ENCODE results near the gene EEF1AKMT1. TPM values are rescaled to one million over a fixed set of nuclear protein-coding genes. Genes with fewer than 3 reads are reported as not detected.

The EEF1AKMT1 gene
- total RNA-seq, 2 donors from 2014 or later = 7.6 to 8.1 TPM

DNA sequence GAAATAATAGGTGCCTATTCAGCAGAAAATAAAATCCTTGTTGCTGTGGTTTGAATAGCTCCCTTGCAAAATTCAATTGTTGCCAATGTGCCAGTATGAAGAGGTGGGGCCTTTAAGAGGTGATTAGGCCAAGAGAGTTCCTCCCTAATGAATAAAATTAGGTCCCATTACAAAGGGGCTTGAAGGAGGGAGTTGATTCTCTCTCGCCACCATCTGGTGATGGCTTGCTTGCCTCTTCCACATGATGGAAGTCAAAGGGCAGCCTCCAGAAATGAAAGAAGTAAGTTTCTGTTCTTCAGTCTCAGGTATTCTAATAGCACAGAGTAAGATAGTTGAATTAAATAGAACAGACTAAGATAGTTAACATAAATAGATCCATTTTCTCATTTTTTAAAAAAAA is 3.0 kb upstream of the EEF1AKMT1 start:
- H3K27ac ChIP-seq (ENCODE audit: low read depth, low read length) = no peak overlapping the region
- no peak overlapping the region for H3K4me3 ChIP-seq (ENCODE audit: low read length)
- no peak overlapping the region for H3K4me3 Mint-ChIP-seq
- peak; percentile 53 for DNase-seq
- peaks cover 24% of the 10 kb centered on the region for H3K36me3 ChIP-seq (ENCODE audit: control insufficient read depth, insufficient read depth, low read length)
- no peaks in the 10 kb centered on the region for H3K4me1 ChIP-seq (ENCODE audit: control insufficient read depth, insufficient read depth, low read length)
- peaks cover 10% of the 10 kb centered on the region for H3K4me1 Mint-ChIP-seq
- peaks cover 3% of the 10 kb centered on the region for H3K9me3 Mint-ChIP-seq
- H3K36me3 Mint-ChIP-seq (ENCODE audit: low read depth) = peaks cover 15% of the 10 kb centered on the region
- H3K27me3 Mint-ChIP-seq (ENCODE audit: insufficient read depth) = no peaks in the 10 kb centered on the region
- no peak overlapping the region for H3K27ac Mint-ChIP-seq
- no peak overlapping the region for H3K9ac ChIP-seq (ENCODE audit: extremely low read depth, low read length, poor library complexity, severe bottlenecking)
- TF ChIP-seq, protein P1, sequence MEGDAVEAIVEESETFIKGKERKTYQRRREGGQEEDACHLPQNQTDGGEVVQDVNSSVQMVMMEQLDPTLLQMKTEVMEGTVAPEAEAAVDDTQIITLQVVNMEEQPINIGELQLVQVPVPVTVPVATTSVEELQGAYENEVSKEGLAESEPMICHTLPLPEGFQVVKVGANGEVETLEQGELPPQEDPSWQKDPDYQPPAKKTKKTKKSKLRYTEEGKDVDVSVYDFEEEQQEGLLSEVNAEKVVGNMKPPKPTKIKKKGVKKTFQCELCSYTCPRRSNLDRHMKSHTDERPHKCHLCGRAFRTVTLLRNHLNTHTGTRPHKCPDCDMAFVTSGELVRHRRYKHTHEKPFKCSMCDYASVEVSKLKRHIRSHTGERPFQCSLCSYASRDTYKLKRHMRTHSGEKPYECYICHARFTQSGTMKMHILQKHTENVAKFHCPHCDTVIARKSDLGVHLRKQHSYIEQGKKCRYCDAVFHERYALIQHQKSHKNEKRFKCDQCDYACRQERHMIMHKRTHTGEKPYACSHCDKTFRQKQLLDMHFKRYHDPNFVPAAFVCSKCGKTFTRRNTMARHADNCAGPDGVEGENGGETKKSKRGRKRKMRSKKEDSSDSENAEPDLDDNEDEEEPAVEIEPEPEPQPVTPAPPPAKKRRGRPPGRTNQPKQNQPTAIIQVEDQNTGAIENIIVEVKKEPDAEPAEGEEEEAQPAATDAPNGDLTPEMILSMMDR (conservative IDR thresholded peaks at IDR 0.05) = peak; percentile 32
- H3K9me3 ChIP-seq (ENCODE audit: control insufficient read depth, low read length) = peaks cover 9% of the 10 kb centered on the region
- 87 to 100% methylated on average over 1 of the region's 1 CpG for WGBS, 2 experiments (ENCODE audit: insufficient coverage in 1 of 2, insufficient read length in 1 of 2)
- no peaks in the 10 kb centered on the region for H3K27me3 ChIP-seq (ENCODE audit: control insufficient read depth, insufficient read depth, low read length, poor library complexity, severe bottlenecking)

DNA sequence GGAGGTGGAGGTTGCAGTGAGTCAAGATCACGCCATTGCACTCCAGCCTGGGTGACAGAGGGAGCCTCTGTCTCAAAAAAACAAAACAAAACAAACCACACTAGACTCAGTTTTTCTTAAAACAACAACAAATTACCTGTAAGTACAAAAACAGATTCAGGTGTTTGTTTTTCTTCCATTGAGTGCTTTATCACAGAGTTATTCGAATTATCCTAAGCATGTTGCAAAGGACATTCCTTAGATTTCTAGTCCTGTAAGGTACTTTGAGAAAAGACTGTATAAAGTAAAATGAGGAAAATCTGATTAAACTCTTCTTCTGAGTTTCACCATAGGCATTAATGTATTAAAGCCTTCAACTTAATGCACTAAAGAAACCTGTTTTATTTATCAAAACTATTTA is 2.2 kb upstream of the EEF1AKMT1 start:
- Histone ChIP-seq H3K9me3 (ENCODE audit: control insufficient read depth, low read length) (peaks cover 17% of the 10 kb centered on the region), H3K27ac (ENCODE audit: low read depth, low read length) (no peak overlapping the region), H3K36me3 (ENCODE audit: control insufficient read depth, insufficient read depth, low read length) (peaks cover 23% of the 10 kb centered on the region), H3K4me1 (ENCODE audit: control insufficient read depth, insufficient read depth, low read length) (no peaks in the 10 kb centered on the region), H3K27me3 (ENCODE audit: control insufficient read depth, insufficient read depth, low read length, poor library complexity, severe bottlenecking) (no peaks in the 10 kb centered on the region), H3K9ac (ENCODE audit: extremely low read depth, low read length, poor library complexity, severe bottlenecking) (no peak overlapping the region), H3K4me3 (ENCODE audit: low read length) (no peak overlapping the region)
- Mint-ChIP-seq H3K4me3 (no peak overlapping the region), H3K4me1 (peaks cover 10% of the 10 kb centered on the region), H3K27ac (no peak overlapping the region), H3K27me3 (ENCODE audit: insufficient read depth) (no peaks in the 10 kb centered on the region), H3K36me3 (ENCODE audit: low read depth) (peaks cover 17% of the 10 kb centered on the region), H3K9me3 (peaks cover 4% of the 10 kb centered on the region)
- WGBS, 2 experiments (ENCODE audit: insufficient coverage in 1 of 2, insufficient read length in 1 of 2) = 97% methylated on average over 2 of the region's 2 CpGs; no CpG with 5 or more reads in 1 of the 2 experiments
- DNase-seq = no peak
- TF ChIP-seq, protein P1 (conservative IDR thresholded peaks at IDR 0.05) = no peak

DNA sequence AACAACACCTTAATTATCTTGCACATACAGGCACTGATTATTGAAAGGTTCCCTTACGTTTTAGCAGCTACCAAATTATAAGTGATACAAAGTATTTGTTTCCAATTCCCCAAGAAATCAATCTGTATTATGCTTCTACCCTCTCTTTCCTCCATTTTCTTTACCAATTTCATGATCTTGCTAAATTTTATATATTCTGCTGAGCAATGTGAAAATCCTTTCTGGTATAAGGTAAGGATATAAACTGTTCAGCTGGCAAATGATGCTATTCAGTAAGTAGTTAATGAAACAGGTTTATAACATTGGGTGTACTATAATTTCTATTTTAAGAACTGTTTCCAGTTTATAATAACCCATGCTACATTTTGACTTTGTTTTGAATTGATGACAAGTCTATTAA is 985 bp upstream of the EEF1AKMT1 start:
- H3K27me3 ChIP-seq (ENCODE audit: control insufficient read depth, insufficient read depth, low read length, poor library complexity, severe bottlenecking) = no peaks in the 10 kb centered on the region
- H3K9ac ChIP-seq (ENCODE audit: extremely low read depth, low read length, poor library complexity, severe bottlenecking) = no peak overlapping the region
- peaks cover 28% of the 10 kb centered on the region for H3K36me3 Mint-ChIP-seq (ENCODE audit: low read depth)
- H3K27me3 Mint-ChIP-seq (ENCODE audit: insufficient read depth) = no peaks in the 10 kb centered on the region
- H3K4me3 Mint-ChIP-seq = no peak overlapping the region
- no peak for DNase-seq
- 82 to 100% methylated on average over 1 of the region's 1 CpG for WGBS, 2 experiments (ENCODE audit: insufficient coverage in 1 of 2, insufficient read length in 1 of 2)
- H3K9me3 ChIP-seq (ENCODE audit: control insufficient read depth, low read length) = peaks cover 29% of the 10 kb centered on the region
- TF ChIP-seq, protein P1 (conservative IDR thresholded peaks at IDR 0.05) = no peak
- peaks cover 10% of the 10 kb centered on the region for H3K4me1 Mint-ChIP-seq
- H3K36me3 ChIP-seq (ENCODE audit: control insufficient read depth, insufficient read depth, low read length) = peaks cover 29% of the 10 kb centered on the region
- no peaks in the 10 kb centered on the region for H3K4me1 ChIP-seq (ENCODE audit: control insufficient read depth, insufficient read depth, low read length)
- peaks cover 13% of the 10 kb centered on the region for H3K9me3 Mint-ChIP-seq
- H3K4me3 ChIP-seq (ENCODE audit: low read length) = no peak overlapping the region
- H3K27ac Mint-ChIP-seq = no peak overlapping the region
- H3K27ac ChIP-seq (ENCODE audit: low read depth, low read length) = no peak overlapping the region
